OCI-LY7 (cell line): ENCODE measurements around the gene SHISAL1. TPM values are rescaled to one million over a fixed set of nuclear protein-coding genes. Genes with fewer than 3 reads are reported as not detected.

Source experiments
- BruUV-seq: library from RNA; stranded (reverse); fragments of 400-500 nt; replicated peaks from 2 replicates; lab custom pipeline; 2021; lab: Mats Ljungman, UMichigan
- CTCF ChIA-PET: fragments of 300-600 bp; sonication (Branson Sonifier 250); formaldehyde crosslinking; loops from one replicate; lab custom pipeline; 2022; ENCODE audit warnings: antibody characterized with exemption; ENCODE audit not compliant: unreplicated experiment; lab: Charles Lee
- POLR2A ChIA-PET: fragments of 300-600 bp; sonication (Branson Sonifier 250); formaldehyde crosslinking; loops from one replicate; lab custom pipeline; 2022; ENCODE audit warnings: antibody characterized with exemption; lab: Charles Lee
- DNase-seq: peaks from one replicate; pipeline ENCODE4 v3.0.0-alpha.2; 2015; ENCODE audit warnings: low spot score
- H2AFZ ChIP-seq: fragments of 200-600 bp; sonication (generic), shearing (Covaris generic); 2 replicates; pipeline ENCODE4 v1.6.1; 2014; ENCODE audit warnings: mild to moderate bottlenecking, antibody characterized with exemption, low read length, moderate library complexity
- H3K27ac ChIP-seq: fragments of 200-600 bp; sonication (generic); 2 replicates; pipeline ENCODE4 v1.5.1; 2014; ENCODE audit warnings: mixed run types, low read depth, mild to moderate bottlenecking, moderate library complexity, low read length, inconsistent platforms; ENCODE audit not compliant: poor library complexity, severe bottlenecking
- H3K36me3 ChIP-seq: fragments of 200-600 bp; sonication (generic); 2 replicates; pipeline ENCODE4 v1.6.1; 2014; ENCODE audit warnings: mild to moderate bottlenecking, antibody characterized with exemption, low read length, moderate library complexity, mixed read lengths; ENCODE audit not compliant: insufficient read depth
- H3K4me1 ChIP-seq: fragments of 200-600 bp; sonication (generic); 2 replicates; pipeline ENCODE4 v1.5.1; 2014; ENCODE audit warnings: mild to moderate bottlenecking, low read length; ENCODE audit not compliant: insufficient read depth, poor library complexity, severe bottlenecking
- H3K4me2 ChIP-seq: fragments of 200-600 bp; sonication (generic); 2 replicates; pipeline ENCODE4 v1.6.1; 2014; ENCODE audit warnings: mild to moderate bottlenecking, low read length
- H3K4me3 ChIP-seq: fragments of 200-600 bp; sonication (generic); 2 replicates; pipeline ENCODE4 v1.5.1; 2014; ENCODE audit warnings: mild to moderate bottlenecking, low read depth, low read length; ENCODE audit not compliant: poor library complexity, severe bottlenecking
- H3K79me2 ChIP-seq: fragments of 200-600 bp; sonication (generic); 2 replicates; pipeline ENCODE4 v1.6.1; 2016; ENCODE audit warnings: low read depth, mild to moderate bottlenecking, low read length, moderate library complexity, mixed read lengths; ENCODE audit not compliant: insufficient read depth
- H3K9me2 ChIP-seq: fragments of 200-600 bp; sonication (generic); 2 replicates; pipeline ENCODE4 v1.6.1; 2016; ENCODE audit warnings: mild to moderate bottlenecking, low read length, mixed read lengths; ENCODE audit not compliant: insufficient read depth
- H3K9me3 ChIP-seq: fragments of 200-600 bp; sonication (generic); 2 replicates; pipeline ENCODE4 v1.6.1; 2014; ENCODE audit warnings: mild to moderate bottlenecking, mixed run types, low read length, mixed read lengths
- H4K20me1 ChIP-seq: fragments of 200-600 bp; sonication (generic); 2 replicates; pipeline ENCODE4 v1.6.1; 2014; ENCODE audit warnings: mild to moderate bottlenecking, antibody characterized with exemption, low read length, moderate library complexity, mixed read lengths; ENCODE audit not compliant: insufficient read depth
- EZH2phosphoT487 ChIP-seq: fragments of 200-600 bp; sonication (generic); IDR thresholded peaks from 2 replicates; pipeline ENCODE4 v1.6.1; 2018; ENCODE audit warnings: low read depth, borderline replicate concordance, mild to moderate bottlenecking, mixed run types, antibody characterized with exemption, low read length, moderate library complexity, mixed read lengths
- intact Hi-C: fragments of 100-400 bp; cut with micrococcal nuclease; formaldehyde crosslinking; loops from one replicate; pipeline ENCODE4 v1.10.0; 2022; ENCODE audit not compliant: unreplicated experiment
- total RNA-seq, 2 experiments: library from RNA; depleted of rRNA in 1 of 2; stranded (reverse); fragments of >200 nt in 1 of 2; shearing (Covaris generic) in 1 of 2; gene quantifications; 2 replicates each; pipeline ENCODE4 v1.2.3, GENCODE V29; 2014 to 2022
- TF ChIP-seq, protein P1 (sequence below): fragments of 200-600 bp; sonication (generic); conservative IDR thresholded peaks from 2 replicates; pipeline ENCODE4 v1.5.1; 2014; ENCODE audit warnings: mild to moderate bottlenecking, antibody characterized with exemption, low read length, moderate library complexity, mixed read lengths

The SHISAL1 gene
- total RNA-seq, 2 experiments from 2014 or later: not detected

DNA sequence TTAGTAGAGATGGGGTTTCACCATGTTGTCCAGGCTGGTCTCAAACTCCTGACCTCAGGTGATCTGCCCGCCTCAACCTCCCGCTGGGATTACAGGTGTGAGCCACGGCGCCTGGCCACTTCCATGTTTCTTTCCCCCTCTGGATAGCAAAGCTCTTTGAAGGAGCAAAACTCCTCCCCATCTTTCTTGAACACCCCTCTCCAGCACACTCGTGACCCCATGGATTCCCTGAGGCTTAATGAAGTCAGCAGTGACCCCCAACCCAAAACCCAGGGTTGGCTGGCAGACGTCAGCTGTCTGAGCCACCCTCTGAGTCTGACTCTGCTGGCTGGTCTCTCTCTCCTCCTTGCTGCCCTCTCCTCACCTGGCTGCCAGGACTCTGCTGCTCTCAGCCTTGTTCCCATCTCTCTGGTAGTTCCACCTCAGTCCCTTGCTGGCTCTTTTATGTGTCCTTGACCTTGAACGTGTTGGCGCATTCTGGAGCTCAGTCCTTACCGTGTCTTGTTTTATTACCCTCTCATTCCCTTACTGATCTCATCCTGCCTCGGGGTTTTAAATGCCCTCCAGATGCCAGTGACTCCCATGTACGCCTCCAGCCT lies 87.6 kb downstream of the SHISAL1 start:
- 0 out of 2 replicates have a peak, but pooled peaks cover 3% of the 10 kb centered on the region for H3K9me3 ChIP-seq
- intact Hi-C loops: no loop called here
- ChIA-PET CTCF (no interaction called here), POLR2A (no interaction called here)
- no peak overlapping the region for H3K4me2 ChIP-seq
- DNase-seq: no peak
- TF ChIP-seq, protein P1, sequence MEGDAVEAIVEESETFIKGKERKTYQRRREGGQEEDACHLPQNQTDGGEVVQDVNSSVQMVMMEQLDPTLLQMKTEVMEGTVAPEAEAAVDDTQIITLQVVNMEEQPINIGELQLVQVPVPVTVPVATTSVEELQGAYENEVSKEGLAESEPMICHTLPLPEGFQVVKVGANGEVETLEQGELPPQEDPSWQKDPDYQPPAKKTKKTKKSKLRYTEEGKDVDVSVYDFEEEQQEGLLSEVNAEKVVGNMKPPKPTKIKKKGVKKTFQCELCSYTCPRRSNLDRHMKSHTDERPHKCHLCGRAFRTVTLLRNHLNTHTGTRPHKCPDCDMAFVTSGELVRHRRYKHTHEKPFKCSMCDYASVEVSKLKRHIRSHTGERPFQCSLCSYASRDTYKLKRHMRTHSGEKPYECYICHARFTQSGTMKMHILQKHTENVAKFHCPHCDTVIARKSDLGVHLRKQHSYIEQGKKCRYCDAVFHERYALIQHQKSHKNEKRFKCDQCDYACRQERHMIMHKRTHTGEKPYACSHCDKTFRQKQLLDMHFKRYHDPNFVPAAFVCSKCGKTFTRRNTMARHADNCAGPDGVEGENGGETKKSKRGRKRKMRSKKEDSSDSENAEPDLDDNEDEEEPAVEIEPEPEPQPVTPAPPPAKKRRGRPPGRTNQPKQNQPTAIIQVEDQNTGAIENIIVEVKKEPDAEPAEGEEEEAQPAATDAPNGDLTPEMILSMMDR: no peak
- TF ChIP-seq EZH2phosphoT487: no peak
- BruUV-seq: no TSS peak
- no peak overlapping the region for H3K4me3 ChIP-seq
- H3K4me1 ChIP-seq: no peaks in the 10 kb centered on the region
- no peak overlapping the region for H2AFZ ChIP-seq
- H3K36me3 ChIP-seq: no peaks in the 10 kb centered on the region
- no peaks in the 10 kb centered on the region for H3K79me2 ChIP-seq
- H3K27ac ChIP-seq: no peak overlapping the region
- H3K9me2 ChIP-seq: no peaks in the 10 kb centered on the region
- H4K20me1 ChIP-seq: no peaks in the 10 kb centered on the region

DNA sequence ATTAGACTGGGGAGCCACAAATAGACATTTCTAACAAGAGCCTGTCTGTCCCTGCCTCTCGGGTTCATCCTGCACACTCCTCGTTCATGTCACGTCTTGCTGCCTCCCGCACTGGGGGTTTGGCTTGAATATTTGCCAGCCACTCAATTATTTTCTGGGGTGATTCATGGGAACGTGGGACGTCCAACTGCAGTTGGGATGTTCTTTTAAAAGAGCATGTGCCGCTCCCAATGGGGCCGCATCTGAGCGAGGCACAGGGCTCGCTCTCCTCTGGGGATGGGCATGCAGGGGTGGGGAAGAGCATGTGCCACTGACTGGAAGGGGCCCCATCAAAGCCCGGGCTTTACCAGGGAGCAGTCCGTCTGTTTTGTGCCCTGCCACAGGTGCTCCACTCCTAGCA lies 88.6 kb downstream of the SHISAL1 start:
- Histone ChIP-seq H3K9me3 (no peaks in the 10 kb centered on the region), H2AFZ (no peak overlapping the region), H3K4me1 (no peaks in the 10 kb centered on the region), H3K79me2 (no peaks in the 10 kb centered on the region), H3K4me3 (no peak overlapping the region), H3K36me3 (no peaks in the 10 kb centered on the region), H3K27ac (no peak overlapping the region), H3K4me2 (no peak overlapping the region), H3K9me2 (no peaks in the 10 kb centered on the region), H4K20me1 (no peaks in the 10 kb centered on the region)
- no peak for TF ChIP-seq EZH2phosphoT487
- TF ChIP-seq, protein P1: no peak
- BruUV-seq: no TSS peak
- POLR2A ChIA-PET: interaction anchor here (1.1 kb wide), 1 partner anchor 14 kb away, joined by 3 read pairs; no protein-coding TSS in a partner anchor
- no peak for DNase-seq
- intact Hi-C loops: no loop called here
- CTCF ChIA-PET: no interaction called here

DNA sequence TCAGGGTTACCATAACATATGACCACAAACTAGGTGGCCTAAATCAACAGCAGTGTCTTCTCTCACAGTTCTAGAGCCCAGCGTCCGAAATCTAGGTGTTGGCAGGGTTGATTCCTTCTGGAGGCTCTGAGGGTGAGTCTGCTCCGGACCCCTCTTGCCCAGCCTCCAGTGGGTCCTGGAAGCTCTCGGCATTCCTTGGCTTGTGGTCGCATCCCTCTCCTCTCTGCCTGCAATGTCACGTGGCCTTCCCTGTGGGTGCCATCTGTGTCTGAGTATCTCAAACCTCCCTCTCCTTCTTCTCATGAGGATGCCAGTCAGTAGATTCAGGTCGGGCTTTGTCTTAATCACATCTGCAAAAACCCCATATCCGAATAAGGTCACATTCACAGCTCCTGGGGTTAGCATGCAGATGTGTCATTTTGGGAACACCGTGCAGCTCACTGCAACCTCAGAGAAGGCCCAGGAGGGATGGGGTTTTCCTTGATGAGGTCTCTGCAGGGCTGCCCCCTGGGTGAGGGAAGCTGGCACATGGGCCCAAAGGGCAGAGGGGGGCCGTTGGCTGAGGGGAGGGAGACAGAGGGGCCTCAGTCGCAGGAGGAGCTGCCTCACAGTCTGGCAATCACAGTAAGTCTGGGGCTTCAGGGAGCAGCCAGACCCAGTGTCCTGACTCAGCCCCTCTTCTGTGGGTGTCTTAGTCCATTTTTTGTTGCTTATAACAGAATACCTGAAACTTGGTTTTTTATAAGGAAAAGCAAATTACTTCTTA lies 90.9 kb downstream of the SHISAL1 start:
- ChIA-PET POLR2A (no interaction called here), CTCF (no interaction called here)
- no peak overlapping the region for H2AFZ ChIP-seq
- intact Hi-C loops: no loop called here
- TF ChIP-seq, protein P1: no peak
- TF ChIP-seq EZH2phosphoT487: no peak
- no peaks in the 10 kb centered on the region for H4K20me1 ChIP-seq
- H3K4me2 ChIP-seq: no peak overlapping the region
- H3K9me2 ChIP-seq: no peaks in the 10 kb centered on the region
- BruUV-seq: no TSS peak
- H3K27ac ChIP-seq: no peak overlapping the region
- no peak overlapping the region for H3K4me3 ChIP-seq
- DNase-seq: no peak
- no peaks in the 10 kb centered on the region for H3K9me3 ChIP-seq
- H3K4me1 ChIP-seq: no peaks in the 10 kb centered on the region
- H3K36me3 ChIP-seq: no peaks in the 10 kb centered on the region
- H3K79me2 ChIP-seq: no peaks in the 10 kb centered on the region
